Stimulated activated naive CD4-positive, alpha-beta T cell (primary cell): ENCODE measurements around the gene OR52D1.

Experiments
- DNase-seq, 6 experiments: peaks; one replicate each; lab custom pipeline; 2025; lab: John Stamatoyannopoulos, UW

OR52D1 gene

DNA sequence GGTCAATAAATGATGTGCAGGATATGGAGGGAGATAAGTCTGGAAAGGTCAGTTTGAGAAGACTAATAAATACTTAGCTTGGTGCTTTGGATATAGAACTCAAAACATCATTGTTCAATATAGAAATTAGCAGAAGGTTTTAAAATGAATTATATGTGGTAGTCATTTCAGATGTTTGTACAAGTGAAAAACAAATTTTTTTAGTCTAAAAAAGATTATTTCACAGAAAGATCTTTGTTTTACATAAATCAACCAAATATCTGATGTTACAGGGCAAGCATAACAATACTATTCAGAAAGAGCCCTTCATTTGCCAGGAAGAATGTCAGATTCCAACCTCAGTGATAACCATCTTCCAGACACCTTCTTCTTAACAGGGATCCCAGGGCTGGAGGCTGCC lies at the start of gene OR52D1:
TSS of gene OR52D1 (plus strand) at position 301 of the 400 bp plus-strand sequence. CDS start at position 323, 22 bp downstream.
- no peak for DNase-seq

- DNase-seq: no peak
These were observed 47.1 kb upstream of the OR52D1 start, which contains the start of gene OR51I1 for GRCh38 chr11:5441414-5441813. OR51I1 (minus strand) TSS chr11:5441514; CDS start chr11:5441514, 0 bp downstream.

GRCh38 chr11:5443835-5444393 lies 44.6 kb upstream of the OR52D1 start:
- DNase-seq: no peak

DNA sequence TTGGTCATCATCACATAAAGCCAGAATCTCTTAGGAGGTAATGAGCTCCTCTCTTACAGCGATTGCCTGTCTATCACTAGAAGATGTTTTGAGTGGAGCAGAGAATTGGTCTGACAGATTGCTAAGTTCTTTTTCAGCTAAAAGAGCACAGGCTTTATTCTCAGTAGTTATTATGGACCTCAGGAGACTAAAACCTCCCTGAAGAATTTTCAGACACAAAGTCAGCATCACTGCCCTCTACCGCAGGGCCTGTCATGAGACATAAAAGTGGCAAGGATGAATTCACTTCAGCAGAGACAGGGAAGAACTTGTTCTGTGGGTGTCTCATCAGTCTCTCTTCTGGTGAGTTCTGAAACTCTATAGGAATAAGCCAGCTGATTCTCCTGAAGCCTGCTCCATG lies 39.5 kb upstream of the OR52D1 start, which contains the start of gene OR51I2:
TSS of gene OR51I2 (plus strand) at position 301 of the 400 bp plus-strand sequence. CDS start 4,166 bp downstream, outside the sequence.
- DNase-seq: no peak

- DNase-seq: no peak
These were observed 39.1 kb upstream of the OR52D1 start for GRCh38 chr11:5449432-5449831.

- no peak for DNase-seq
These were observed 27.4 kb upstream of the OR52D1 start for GRCh38 chr11:5460983-5461621.

GRCh38 chr11:5467527-5467926 lies 21.0 kb upstream of the OR52D1 start:
- DNase-seq: no peak

DNA sequence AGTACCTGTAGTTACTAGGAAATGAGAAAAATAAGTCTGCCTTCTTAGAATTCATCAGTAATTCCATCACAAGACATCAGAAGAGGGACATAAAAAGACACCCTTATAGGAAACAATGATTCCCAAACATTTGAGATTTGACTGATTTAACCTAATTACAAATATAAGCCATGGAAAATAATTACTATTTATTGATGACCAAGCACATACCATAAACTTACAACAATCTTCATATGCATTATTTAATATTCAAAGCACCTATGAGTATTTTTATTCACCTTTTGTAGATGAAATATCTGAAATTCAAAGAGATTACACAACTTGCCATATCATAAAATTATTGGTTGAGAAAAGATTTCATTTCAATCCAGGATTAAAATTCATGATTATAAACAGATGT lies 14.6 kb upstream of the OR52D1 start:
- no peak for DNase-seq

DNA sequence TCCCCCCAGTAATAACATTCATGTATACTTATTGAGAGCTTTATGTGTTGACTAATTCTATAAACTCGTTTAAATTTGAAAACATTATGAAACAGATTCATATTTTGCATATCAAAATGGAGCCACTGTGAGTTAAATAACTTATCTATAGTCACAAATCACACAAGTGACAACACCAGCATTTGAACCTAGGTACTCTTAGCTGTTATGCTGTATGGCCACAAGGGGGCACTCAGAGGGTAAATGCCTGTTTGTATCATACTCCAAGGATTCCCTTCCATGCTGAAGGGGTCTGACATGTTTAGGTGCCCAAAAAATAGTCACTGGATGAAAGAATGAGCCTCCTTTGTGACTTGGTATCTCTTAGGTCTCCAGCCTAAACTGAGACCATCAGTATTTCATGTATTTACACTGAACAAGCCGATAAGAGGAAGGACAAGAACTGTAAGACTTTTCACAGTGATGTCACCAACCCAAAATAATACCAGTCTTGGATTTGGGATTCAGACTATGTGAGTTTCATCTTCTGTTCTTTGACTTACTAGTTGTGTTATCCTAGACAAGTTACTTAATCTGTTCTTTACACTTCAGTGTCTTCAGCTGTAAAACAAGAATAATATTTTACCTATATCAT lies 12.2 kb upstream of the OR52D1 start:
- DNase-seq: peak in 3 of 6 experiments; percentile 18 to 36 (median 29)

- DNase-seq: no peak
These were observed 2.5 kb upstream of the OR52D1 start for GRCh38 chr11:5486003-5486402.

- DNase-seq: no peak
These were observed 2.1 kb upstream of the OR52D1 start for GRCh38 chr11:5486421-5486820.

DNA sequence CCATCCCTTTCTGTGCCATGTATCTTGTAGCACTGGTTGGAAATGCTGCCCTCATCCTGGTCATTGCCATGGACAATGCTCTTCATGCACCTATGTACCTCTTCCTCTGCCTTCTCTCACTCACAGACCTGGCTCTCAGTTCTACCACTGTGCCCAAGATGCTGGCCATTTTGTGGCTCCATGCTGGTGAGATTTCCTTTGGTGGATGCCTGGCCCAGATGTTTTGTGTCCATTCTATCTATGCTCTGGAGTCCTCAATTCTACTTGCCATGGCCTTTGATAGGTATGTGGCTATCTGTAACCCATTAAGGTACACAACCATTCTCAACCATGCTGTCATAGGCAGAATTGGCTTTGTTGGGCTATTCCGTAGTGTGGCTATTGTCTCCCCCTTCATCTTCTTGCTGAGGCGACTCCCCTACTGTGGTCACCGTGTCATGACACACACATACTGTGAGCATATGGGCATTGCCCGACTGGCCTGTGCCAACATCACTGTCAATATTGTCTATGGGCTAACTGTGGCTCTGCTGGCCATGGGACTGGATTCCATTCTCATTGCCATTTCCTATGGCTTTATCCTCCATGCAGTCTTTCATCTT lies 414 bp downstream of the OR52D1 start:
- DNase-seq: no peak

DNA sequence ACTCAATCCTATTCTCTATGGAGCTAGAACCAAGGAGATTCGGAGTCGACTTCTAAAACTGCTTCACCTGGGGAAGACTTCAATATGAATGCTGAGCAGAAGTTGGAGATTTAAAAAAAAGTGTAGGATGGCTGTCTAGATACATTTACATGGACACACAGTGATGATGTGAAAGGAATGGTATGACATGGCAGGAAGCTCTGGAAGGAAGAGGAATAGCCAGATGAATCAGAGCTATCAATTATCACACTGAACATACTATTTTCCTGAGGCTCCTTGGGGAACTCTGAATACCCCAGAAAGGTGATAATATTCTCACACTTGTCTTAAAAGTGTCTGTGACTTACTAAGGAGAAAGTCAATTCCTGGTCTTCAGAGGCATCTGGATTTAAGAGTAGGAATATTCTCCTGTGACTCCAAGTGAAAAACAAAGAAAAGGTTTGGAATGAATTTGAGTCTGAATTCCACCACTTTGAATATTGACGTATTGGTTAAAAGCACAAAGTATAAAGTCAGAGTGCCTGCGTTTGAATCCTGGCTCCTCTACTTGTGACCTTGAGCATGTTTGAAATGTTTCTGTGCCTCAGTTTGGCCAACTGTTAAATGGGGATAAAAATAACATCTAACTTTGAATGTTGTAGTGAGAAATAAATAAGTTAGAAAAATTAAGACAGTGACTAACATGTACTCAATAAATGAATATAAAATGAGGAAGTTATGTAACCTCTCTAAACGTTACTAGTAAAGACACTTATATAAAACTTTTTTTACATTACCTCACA lies 1.3 kb downstream of the OR52D1 start:
- DNase-seq: no peak

DNA sequence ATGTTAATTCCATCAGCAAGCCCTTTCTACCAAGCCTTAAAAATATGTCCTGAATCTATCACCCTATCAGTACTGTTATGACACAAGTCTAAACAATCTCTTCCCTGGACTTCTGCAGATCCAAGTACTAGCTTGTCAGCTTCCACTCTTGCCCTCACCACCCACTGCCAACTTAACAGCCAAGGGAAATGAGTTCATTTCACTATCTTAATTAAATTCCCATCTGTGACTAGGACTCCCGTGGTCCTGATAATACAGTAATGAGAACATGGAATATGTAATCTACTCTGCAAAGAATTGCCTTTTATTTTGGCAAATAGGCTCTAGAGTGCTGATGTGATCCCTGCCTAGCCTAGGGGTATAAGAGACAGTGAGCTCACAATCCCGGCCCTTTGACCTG lies 11.2 kb downstream of the OR52D1 start:
- no peak for DNase-seq

DNA sequence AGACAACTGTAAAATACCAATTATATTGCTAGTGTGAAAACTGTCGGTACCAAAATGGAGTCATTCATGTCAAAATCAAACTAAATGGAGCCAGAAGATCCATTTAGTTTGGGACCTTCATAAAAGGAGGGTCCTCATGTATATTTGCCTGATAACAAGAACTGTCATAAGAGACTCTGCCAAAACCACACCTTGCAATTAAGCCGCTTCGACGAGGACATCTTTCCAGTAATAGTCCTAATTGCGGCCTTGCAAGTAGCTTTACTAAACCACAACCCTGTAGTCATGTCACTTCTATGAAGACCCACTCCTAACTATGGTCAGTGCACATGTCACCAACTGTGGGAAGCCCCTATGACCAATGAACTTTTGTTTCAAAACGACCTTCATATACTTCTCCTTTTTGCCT lies 11.9 kb downstream of the OR52D1 start:
- no peak for DNase-seq

GRCh38 chr11:5504403-5504921 lies 16.0 kb downstream of the OR52D1 start:
- DNase-seq: no peak

- DNase-seq: no peak
These were observed 17.0 kb downstream of the OR52D1 start for GRCh38 chr11:5505363-5506048.

- no peak for DNase-seq
These were observed 18.9 kb downstream of the OR52D1 start for GRCh38 chr11:5507177-5507932.

- no peak for DNase-seq
These were observed 19.4 kb downstream of the OR52D1 start for GRCh38 chr11:5507933-5508305.

- DNase-seq: no peak
These were observed 20.1 kb downstream of the OR52D1 start for GRCh38 chr11:5508605-5509004.

DNA sequence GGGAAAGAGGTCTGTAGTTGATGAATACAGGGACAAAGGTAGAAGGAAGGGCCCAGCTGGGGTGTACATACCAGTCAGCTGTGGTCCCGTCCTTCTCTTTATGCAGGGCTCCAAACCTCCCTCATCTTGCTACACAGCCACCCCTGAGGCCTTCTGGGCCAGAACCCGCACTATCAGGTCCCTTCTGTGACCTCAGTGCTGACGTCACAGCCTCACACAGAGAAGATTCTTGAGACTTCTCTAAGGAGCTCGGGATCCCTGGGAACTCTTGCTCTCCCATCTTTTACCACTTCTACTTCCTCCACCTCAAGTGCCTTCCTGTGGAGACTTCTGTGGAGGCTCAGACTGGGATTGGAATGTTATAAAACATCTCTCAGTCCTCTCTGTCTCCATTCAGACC lies 21.3 kb downstream of the OR52D1 start, which contains the start of gene UBQLN3:
TSS of gene UBQLN3 (minus strand) at position 155 of the 400 bp plus-strand sequence. CDS start 399 bp downstream, outside the sequence.
- no peak for DNase-seq
